K562 (cell line): ENCODE results near the gene MPZL1. TPM values are rescaled to one million over a fixed set of nuclear protein-coding genes. Genes with fewer than 3 reads are reported as not detected.

ENCODE experiments used
- FOSL1 ChIP-seq: fragments of 200-800 bp; sonication (Bioruptor generic); conservative IDR thresholded peaks from 2 replicates; pipeline ENCODE4 v1.6.1; 2016; ENCODE audit warnings: missing genetic modification characterization, missing compliant biosample characterization
- FOXA1 ChIP-seq: fragments of 450-650 bp; IDR thresholded peaks from 2 replicates; pipeline ENCODE4 v1.6.1; 2016; ENCODE audit warnings: mild to moderate bottlenecking, borderline replicate concordance
- MAFG ChIP-seq: fragments of 450-650 bp; conservative IDR thresholded peaks from 2 replicates; pipeline ENCODE4 v1.6.1; 2016; ENCODE audit warnings: missing genetic modification characterization, missing compliant biosample characterization
- MCM7 ChIP-seq, 2 experiments: fragments of 450-650 bp; IDR thresholded peaks; 2 replicates each; pipeline ENCODE4 v1.6.1; 2016 to 2018
- MTA3 ChIP-seq: fragments of 450-650 bp; formaldehyde crosslinking; IDR thresholded peaks from 2 replicates; pipeline ENCODE4 v1.6.1; 2017; ENCODE audit warnings: mild to moderate bottlenecking, borderline replicate concordance
- POLR3A ChIP-seq: IDR thresholded peaks from 2 replicates; pipeline ENCODE4 v1.6.1; 2011; ENCODE audit warnings: borderline replicate concordance, mild to moderate bottlenecking, moderate library complexity; ENCODE audit not compliant: insufficient read length, insufficient read depth; ENCODE audit errors: extremely low read depth
- POLR3G ChIP-seq: IDR thresholded peaks from 2 replicates; pipeline ENCODE4 v1.6.1; 2011; ENCODE audit not compliant: insufficient read length, insufficient replicate concordance; ENCODE audit errors: extremely low read depth
- RBBP5 ChIP-seq: fragments of 200-600 bp; sonication (generic); IDR thresholded peaks from 2 replicates; pipeline ENCODE4 v1.6.1; 2012; ENCODE audit warnings: borderline replicate concordance, mild to moderate bottlenecking, low read length, control low read depth, inconsistent platforms; ENCODE audit not compliant: insufficient read depth, poor library complexity, severe bottlenecking
- SAFB2 ChIP-seq: fragments of 200-400 bp; formaldehyde crosslinking; IDR thresholded peaks from 2 replicates; pipeline ENCODE4 v1.6.1; 2018; ENCODE audit warnings: borderline replicate concordance, low read length, low read depth, moderate library complexity; ENCODE audit not compliant: severe bottlenecking
- SIN3A ChIP-seq, 2 experiments: fragments of 150-350 bp in 1 of 2; IDR thresholded peaks; 2 replicates each; pipeline ENCODE4 v1.6.1; 2011 to 2016; ENCODE audit warnings: borderline replicate concordance in 2 of 2, low read depth in 2 of 2, low read length in 2 of 2, mild to moderate bottlenecking in 2 of 2, moderate library complexity in 2 of 2; ENCODE audit not compliant: control insufficient read depth in 1 of 2
- STAG1 ChIP-seq: sonication (generic); formaldehyde crosslinking; IDR thresholded peaks from 2 replicates; pipeline ENCODE4 v1.5.0; 2020; ENCODE audit warnings: missing genetic modification reagents, borderline replicate concordance
- TCF3 ChIP-seq: sonication (generic); formaldehyde crosslinking; IDR thresholded peaks from 2 replicates; pipeline ENCODE4 v1.4.0; 2020; ENCODE audit warnings: mild to moderate bottlenecking, missing genetic modification reagents
- TRIM28 ChIP-seq: fragments of 450-650 bp; IDR thresholded peaks from 2 replicates; pipeline ENCODE4 v1.6.1; 2017
- ZBED1 ChIP-seq: IDR thresholded peaks from 2 replicates; pipeline ENCODE4 v1.6.1; 2014
- ZNF384 ChIP-seq: IDR thresholded peaks from 2 replicates; pipeline ENCODE4 v1.6.1; 2012; ENCODE audit warnings: low read depth, low read length, improper control_type of control experiment
- ZNF41 ChIP-seq: fragments of 250-450 bp; sonication (Bioruptor Pico); conservative IDR thresholded peaks from 2 replicates; pipeline ENCODE4 v1.4.0; 2020; ENCODE audit warnings: mild to moderate bottlenecking
- ZNF436 ChIP-seq: fragments of 250-450, 450-650 bp; sonication (Bioruptor Pico); formaldehyde crosslinking; IDR thresholded peaks from 2 replicates; pipeline ENCODE4 v1.7.0; 2020; ENCODE audit warnings: mild to moderate bottlenecking
- ZNF695 ChIP-seq: fragments of 450-650 bp; formaldehyde crosslinking; IDR thresholded peaks from 2 replicates; pipeline ENCODE4 v1.4.0; 2020; ENCODE audit warnings: mild to moderate bottlenecking, moderate library complexity
- polyA plus RNA-seq, 8 experiments: library from polyadenylated mRNA; depleted of rRNA in 4 of 8; stranded (reverse) in 5 of 8; unstranded in 3 of 8; fragments of >200 nt; fragmentation: Nextera tagmentation in 2 of 8; fragmentation: Illumina TruSeq in 1 of 8; extraction: Ambion mirVana in 2 of 8; extraction: Trizol in 1 of 8; gene quantifications; 2 replicates each; pipeline versions ENCODE4 v1.2.1 to v1.2.3, GENCODE V29; 2011 to 2014; ENCODE audit warnings: inconsistent platforms in 1 of 8, missing spikeins in 1 of 8
- total RNA-seq, 7 experiments: library from RNA; depleted of rRNA in 6 of 7; stranded (reverse); fragments of >200 nt in 6 of 7; fragmentation: Illumina TruSeq in 2 of 7; extraction: Trizol in 2 of 7; gene quantifications; 2 replicates each; pipeline versions ENCODE4 v1.2.1 to v1.2.3, GENCODE V29; 2011 to 2021; ENCODE audit warnings: low replicate concordance in 1 of 7
- TF ChIP-seq, protein P1 (sequence below): fragments of 250-450 bp; sonication (Bioruptor Pico); IDR thresholded peaks from 2 replicates; pipeline ENCODE4 v1.4.0; 2020; ENCODE audit warnings: mild to moderate bottlenecking, moderate library complexity, borderline replicate concordance
- TF ChIP-seq, protein P2 (sequence below): fragments of 450-650 bp; IDR thresholded peaks from 2 replicates; pipeline ENCODE4 v1.6.1; 2018; ENCODE audit warnings: mild to moderate bottlenecking, low read depth; ENCODE audit not compliant: partially characterized antibody
- TF ChIP-seq, protein P3 (sequence below): fragments of 450-650 bp; formaldehyde crosslinking; IDR thresholded peaks from 2 replicates; pipeline ENCODE4 v1.4.0; 2022; ENCODE audit warnings: missing genetic modification characterization
- TF ChIP-seq, protein P4 (sequence below): fragments of 250-450 bp; sonication (Bioruptor Pico); IDR thresholded peaks from 2 replicates; pipeline ENCODE4 v1.5.1; 2021; ENCODE audit warnings: mild to moderate bottlenecking

The MPZL1 gene
- total and polyA plus RNA-seq, 9 of the 15 experiments (the other 6 are each of a cell fraction or from before 2014, with no cell fraction given) = 14.5 to 153 (median 66.5) TPM

DNA sequence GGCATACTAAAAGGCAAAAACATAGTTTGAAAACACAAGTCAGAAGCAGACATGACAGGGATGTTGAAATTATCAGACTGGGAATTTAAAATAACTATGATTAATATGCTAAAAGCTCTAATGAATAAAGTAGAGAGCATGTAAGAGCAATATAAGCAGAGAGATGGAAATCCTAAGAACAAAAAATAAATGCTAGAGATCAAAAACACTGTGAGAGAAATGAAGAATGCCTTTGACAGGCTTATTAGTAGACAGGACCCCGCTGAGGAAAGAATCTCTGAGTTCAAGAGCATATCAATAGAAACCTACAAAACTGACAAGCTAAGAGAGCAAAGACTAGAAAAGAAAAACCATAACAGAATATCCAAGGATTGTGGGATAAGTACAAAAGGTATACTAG lies 93.9 kb downstream of the MPZL1 start (continued):
- TF ChIP-seq, protein P1, sequence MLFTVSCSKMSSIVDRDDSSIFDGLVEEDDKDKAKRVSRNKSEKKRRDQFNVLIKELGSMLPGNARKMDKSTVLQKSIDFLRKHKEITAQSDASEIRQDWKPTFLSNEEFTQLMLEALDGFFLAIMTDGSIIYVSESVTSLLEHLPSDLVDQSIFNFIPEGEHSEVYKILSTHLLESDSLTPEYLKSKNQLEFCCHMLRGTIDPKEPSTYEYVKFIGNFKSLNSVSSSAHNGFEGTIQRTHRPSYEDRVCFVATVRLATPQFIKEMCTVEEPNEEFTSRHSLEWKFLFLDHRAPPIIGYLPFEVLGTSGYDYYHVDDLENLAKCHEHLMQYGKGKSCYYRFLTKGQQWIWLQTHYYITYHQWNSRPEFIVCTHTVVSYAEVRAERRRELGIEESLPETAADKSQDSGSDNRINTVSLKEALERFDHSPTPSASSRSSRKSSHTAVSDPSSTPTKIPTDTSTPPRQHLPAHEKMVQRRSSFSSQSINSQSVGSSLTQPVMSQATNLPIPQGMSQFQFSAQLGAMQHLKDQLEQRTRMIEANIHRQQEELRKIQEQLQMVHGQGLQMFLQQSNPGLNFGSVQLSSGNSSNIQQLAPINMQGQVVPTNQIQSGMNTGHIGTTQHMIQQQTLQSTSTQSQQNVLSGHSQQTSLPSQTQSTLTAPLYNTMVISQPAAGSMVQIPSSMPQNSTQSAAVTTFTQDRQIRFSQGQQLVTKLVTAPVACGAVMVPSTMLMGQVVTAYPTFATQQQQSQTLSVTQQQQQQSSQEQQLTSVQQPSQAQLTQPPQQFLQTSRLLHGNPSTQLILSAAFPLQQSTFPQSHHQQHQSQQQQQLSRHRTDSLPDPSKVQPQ (CRISPR knock-in tag) = no peak
- peak; percentile 58; the same call in 1 of the 2 replicates for TF ChIP-seq TRIM28
- TF ChIP-seq, protein P2, sequence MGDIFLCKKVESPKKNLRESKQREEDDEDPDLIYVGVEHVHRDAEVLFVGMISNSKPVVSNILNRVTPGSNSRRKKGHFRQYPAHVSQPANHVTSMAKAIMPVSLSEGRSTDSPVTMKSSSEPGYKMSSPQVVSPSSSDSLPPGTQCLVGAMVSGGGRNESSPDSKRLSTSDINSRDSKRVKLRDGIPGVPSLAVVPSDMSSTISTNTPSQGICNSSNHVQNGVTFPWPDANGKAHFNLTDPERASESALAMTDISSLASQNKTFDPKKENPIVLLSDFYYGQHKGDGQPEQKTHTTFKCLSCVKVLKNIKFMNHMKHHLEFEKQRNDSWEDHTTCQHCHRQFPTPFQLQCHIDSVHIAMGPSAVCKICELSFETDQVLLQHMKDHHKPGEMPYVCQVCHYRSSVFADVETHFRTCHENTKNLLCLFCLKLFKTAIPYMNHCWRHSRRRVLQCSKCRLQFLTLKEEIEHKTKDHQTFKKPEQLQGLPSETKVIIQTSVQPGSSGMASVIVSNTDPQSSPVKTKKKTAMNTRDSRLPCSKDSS = peak; percentile 93
- no peak for TF ChIP-seq POLR3G
- TF ChIP-seq FOXA1 = no peak
- TF ChIP-seq RBBP5 = no peak
- TF ChIP-seq ZNF436 = no peak
- TF ChIP-seq, protein P3, sequence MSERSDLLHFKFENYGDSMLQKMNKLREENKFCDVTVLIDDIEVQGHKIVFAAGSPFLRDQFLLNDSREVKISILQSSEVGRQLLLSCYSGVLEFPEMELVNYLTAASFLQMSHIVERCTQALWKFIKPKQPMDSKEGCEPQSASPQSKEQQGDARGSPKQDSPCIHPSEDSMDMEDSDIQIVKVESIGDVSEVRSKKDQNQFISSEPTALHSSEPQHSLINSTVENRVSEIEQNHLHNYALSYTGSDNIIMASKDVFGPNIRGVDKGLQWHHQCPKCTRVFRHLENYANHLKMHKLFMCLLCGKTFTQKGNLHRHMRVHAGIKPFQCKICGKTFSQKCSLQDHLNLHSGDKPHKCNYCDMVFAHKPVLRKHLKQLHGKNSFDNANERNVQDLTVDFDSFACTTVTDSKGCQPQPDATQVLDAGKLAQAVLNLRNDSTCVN (CRISPR knock-in tag) = no peak
- TF ChIP-seq MAFG (tag) = no peak
- no peak for TF ChIP-seq MTA3
- no peak for TF ChIP-seq ZNF695 (CRISPR knock-in tag)
- no peak for TF ChIP-seq ZBED1
- no peak for TF ChIP-seq SAFB2
- no peak for TF ChIP-seq ZNF384
- TF ChIP-seq SIN3A (IDR thresholded peaks at IDR 0.05; ENCODE audit: borderline replicate concordance in 2 of 2, control insufficient read depth in 1 of 2, low read depth in 2 of 2, low read length in 2 of 2) = no peak
- TF ChIP-seq TCF3 (CRISPR knock-in tag) = no peak
- TF ChIP-seq ZNF41 (CRISPR knock-in tag) = no peak
- TF ChIP-seq MCM7 (IDR thresholded peaks at IDR 0.05) = no peak
- TF ChIP-seq, protein P4, sequence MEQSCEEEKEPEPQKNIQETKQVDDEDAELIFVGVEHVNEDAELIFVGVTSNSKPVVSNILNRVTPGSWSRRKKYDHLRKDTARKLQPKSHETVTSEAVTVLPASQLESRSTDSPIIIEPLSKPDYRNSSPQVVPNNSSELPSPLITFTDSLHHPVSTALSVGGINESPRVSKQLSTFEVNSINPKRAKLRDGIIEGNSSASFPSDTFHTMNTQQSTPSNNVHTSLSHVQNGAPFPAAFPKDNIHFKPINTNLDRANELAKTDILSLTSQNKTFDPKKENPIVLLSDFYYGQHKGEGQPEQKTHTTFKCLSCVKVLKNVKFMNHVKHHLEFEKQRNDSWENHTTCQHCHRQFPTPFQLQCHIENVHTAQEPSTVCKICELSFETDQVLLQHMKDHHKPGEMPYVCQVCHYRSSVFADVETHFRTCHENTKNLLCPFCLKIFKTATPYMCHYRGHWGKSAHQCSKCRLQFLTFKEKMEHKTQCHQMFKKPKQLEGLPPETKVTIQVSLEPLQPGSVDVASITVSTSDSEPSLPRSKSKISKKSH (CRISPR knock-in tag) = peak; percentile 84
- TF ChIP-seq POLR3A = no peak
- TF ChIP-seq FOSL1 (tag) = no peak
- no peak for TF ChIP-seq STAG1 (CRISPR knock-in tag)
